Stimulated activated CD8-positive, alpha-beta memory T cell treated with anti-CD3 and anti-CD28 coated beads, Interleukin-12 subunit alpha, Interleukin-12 subunit beta, amount 100 ng/mL, for 24 hours (primary cell): ENCODE results near the gene MYO1E.
"Not testable (repeated sequence)": the region's sequence is repeated elsewhere in the genome, so short reads cannot be mapped to it uniquely, and the experiment has no call there.

Experiments used
- DNase-seq: peaks from one replicate; pipeline ENCODE4 v3.0.0-alpha.2; 2020; ENCODE audit errors: extremely low read depth

MYO1E gene

GRCh38 chr15:59166166-59166565, 206.5 kb downstream of the MYO1E start:
- DNase-seq: no peak

DNA sequence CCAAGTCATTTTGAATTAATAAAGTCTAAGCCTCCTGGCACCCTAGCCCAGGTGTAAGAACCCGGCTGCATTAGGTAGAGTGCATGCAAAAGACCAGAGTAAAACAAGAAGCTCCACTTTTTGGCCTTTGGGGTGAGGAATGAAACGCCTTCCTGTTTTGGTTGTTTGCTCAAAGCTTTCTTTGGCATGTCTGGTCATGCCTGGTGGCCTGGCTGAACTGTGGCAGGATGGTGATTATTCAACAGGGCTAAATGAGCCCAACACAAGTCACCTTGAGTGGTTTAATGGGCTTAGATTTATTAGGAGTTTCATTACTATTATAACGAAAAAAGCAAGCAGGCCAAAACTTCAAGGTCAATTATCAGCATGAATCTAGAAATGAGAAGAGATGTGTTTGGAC, 206.9 kb downstream of the MYO1E start:
- DNase-seq: no peak

DNA sequence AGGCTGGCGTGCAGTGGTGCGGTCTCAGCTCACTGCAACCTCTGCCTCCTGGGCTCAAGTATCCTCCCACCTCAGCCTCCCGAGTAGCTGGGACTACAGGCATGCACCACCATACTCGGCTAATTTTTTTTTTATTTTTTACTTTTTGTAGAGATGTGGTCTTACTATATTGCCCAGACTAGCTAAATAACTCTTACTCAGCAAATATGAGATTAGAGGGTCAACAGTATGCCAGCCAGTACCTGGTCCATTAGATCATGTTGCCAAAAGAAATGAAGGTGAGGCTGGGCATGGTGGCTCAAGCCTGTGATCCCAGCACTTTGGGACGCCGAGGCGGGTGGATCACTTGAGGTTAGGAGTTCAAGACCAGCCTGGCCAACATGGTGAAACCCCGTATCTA, 210.6 kb downstream of the MYO1E start:
- DNase-seq: not testable (repeated sequence)

- no peak for DNase-seq
These were observed 211.6 kb downstream of the MYO1E start for GRCh38 chr15:59160880-59161593.

DNA sequence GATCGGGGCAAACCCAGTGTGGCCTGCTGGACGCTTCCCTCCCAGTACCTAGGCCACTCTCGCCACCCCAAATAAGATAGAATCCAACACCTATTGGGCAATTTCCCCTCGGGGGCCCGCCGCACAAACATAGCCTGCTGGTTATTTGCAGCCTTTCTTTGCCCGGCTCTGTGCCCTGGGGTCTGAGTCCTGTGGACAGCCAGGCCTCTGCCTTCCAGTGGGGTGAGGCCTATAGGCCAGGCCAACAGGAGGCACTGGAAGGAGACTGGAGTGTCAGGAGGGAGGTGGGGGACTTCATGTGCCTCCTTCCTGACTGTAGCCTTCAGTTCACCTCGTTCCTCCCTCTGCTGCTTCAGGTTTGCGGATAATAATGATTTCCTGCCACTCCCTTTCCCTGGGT, 213.5 kb downstream of the MYO1E start:
- no peak for DNase-seq

DNA sequence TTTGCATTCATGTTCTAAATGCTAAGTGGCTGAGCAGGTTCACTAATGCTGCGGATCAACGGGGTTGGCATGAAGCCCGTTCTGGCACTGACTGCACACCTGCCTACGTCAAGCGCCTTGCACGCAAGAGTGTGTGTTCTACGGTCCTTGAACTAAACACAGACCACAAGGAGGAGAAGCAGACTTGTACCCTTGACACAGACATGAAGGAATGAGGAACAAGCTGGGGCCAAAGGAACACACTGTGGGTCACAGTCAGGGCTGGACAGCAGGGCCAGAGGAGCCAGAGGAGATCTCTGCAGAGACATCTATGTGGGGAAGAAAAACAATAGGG, 214.0 kb downstream of the MYO1E start:
- no peak for DNase-seq

DNA sequence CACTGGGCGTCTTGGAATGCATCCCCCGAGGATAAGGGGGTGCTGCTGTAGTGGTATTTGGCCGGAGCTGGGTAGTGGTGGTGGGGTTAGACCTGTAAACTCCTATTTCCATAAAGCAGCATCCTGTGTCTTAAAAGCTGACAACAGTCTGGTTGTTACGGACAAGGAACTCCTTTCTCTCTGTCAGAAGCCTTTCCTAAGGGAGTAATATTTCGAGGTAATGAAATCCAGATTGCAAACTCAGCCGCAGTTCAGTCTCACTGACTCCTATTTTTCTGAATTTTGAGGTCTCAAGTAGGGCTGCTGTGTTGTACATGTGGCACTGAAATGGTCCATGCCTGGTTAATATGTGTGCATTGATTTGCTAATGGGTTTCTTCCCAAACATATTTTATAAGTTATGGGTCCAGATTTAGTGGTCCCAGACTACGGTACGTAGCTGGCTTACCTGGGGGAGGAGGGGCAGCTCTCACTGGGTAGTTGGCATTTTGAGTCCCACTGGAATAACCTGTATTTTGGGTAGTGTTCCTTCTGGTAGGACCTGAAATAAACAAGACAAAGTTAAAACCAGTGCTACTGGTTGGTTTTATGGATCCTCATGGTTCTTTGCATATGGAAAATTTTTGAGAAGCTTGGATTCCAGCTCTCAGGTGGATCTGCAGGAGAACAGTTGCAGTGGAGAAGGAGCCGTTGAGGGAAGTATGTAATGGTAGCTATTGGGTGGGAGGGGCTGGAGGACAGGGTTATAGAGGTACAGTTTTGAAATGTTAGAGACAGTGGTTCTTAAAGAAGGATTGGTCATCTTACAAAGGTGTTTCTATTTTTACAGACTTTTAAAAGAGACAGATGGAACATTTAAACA, 214.6 kb downstream of the MYO1E start:
- DNase-seq: no peak

DNA sequence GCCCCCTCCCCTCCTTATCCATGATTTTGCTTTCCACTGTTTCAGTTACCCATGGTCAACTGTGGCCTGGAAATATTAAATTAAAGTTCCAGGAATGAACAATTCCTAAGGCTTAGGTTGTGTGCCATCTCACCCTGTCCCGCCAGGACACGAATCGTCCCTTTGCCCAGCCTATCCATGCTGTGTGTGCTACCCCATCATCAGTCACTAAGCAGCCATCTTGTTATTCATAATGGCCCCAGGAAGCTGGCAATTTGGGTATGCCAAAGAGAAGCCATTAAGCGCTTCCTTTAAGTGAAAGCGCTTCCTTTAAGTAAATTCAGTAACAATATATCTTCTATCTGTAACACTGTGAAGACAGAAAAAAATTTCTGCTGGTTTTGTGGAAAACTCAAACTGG, 215.3 kb downstream of the MYO1E start:
- DNase-seq: no peak

GRCh38 chr15:59155431-59155830, 217.2 kb downstream of the MYO1E start:
- DNase-seq: no peak

GRCh38 chr15:59154243-59154642, 218.4 kb downstream of the MYO1E start:
- no peak for DNase-seq

GRCh38 chr15:59153466-59153865, 219.2 kb downstream of the MYO1E start:
- no peak for DNase-seq

DNA sequence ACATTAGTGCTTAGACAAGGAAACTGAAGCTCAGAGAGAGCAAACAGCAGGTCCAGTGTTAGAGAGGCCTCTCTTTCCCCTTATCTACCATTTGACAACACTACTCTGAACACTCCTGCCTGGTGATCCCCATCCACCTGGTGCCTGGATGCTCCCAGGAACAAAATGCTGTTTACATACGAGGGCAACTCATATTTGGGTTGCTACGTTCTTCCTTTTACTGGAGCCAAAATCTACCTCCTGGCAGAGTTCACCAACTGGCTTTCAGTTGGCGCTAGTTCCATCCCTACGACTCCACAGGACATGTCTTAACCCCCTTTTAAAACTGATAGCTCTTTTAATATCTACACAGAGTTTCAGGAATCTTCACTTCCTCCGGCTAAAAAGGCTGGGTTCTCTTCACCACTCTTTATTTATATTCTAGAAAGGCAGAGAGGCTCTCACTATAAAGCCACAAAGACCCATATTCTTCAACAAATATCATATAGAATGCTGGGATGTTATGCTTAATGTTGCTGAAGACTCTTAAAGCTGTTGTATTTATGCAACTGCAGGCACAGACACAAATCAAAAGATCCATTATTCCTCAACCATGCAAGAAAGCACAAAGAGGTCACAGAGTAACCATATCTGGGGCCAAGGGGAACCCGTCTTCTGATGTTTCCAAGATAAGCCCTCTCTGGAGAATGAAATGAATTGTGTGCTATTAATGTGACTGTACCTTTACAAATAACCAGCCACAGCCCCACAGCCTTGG, 219.8 kb downstream of the MYO1E start:
- no peak for DNase-seq

- DNase-seq: no peak
These were observed 222.5 kb downstream of the MYO1E start for GRCh38 chr15:59150185-59150584.

- no peak for DNase-seq
These were observed 224.4 kb downstream of the MYO1E start for GRCh38 chr15:59148153-59148833.

- no peak for DNase-seq
These were observed 225.0 kb downstream of the MYO1E start for GRCh38 chr15:59147666-59148065.

GRCh38 chr15:59144594-59144993, 228.1 kb downstream of the MYO1E start:
- not testable (repeated sequence) for DNase-seq

DNA sequence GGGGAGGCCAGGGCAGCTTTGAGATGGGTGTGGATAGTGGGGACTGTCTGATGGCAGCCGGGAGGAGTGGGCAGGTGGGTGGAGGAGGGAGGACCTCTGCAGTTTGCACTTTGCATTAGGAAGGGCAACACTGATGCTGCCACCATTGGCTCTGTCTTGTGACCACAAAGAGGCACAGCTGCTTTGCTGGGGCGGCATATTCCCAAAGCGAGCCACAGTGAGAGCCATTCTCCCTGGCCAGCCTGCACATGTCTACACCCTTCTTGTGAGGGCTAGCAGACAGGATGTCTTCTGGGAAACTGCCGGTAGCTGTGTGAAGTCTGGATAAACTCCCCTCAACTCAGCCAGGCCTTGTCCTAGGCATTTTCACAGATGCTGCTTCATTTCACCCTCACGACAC, 229.4 kb downstream of the MYO1E start:
- no peak for DNase-seq

GRCh38 chr15:59140422-59141226, 232.0 kb downstream of the MYO1E start:
- no peak for DNase-seq

- DNase-seq: no peak
These were observed 234.4 kb downstream of the MYO1E start for GRCh38 chr15:59138243-59138642.

DNA sequence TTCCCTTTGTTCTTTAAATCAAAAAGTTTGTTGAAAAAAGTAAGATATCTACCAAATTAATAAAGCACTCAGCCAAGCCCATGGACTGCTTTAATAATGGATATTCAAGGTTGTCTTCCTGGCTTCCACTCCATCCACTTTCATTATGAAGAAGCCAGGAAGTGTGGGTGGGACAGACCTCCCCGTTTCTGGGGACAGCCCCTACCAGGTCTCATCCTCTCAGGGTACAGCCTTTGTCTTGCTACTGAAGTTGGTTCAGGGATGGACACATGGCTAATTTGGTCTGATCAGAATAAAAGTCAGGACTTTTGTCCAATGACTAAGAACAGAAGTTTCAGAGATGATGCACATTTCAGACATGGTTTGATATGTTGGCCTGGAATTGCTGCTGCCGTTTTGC, 235.1 kb downstream of the MYO1E start:
- no peak for DNase-seq

DNA sequence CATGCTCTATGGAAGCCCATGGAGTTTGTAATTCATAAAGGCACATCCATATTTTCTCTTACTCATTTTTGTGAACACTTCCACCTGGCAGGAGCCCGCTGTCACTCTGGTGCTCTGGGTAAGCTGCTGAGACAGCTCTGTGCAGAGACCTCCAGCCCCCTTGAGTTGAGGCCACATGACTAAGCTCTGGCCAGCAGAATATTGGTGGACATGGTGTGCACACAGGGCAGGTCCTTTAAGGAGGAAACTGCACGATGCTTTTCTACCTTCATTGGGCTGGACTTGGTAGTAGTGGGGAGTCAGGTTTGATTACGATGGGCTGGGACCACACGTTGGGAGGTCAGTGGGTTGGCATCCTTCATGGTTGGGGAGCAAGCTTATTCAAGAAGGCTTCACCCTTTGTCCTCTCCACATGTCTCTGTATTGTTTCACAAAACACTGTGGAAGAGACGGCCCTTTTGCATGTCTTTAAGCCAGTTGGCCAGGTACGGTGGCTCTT, 238.7 kb downstream of the MYO1E start:
- no peak for DNase-seq
